ENCODE measurements around the gene KIF5C.

The KIF5C gene

GRCh38 chr2:148913061-148913460 lies 38.0 kb downstream of the KIF5C start:
- TF ChIP-seq ZFX (IDR thresholded peaks at IDR 0.05) (no peak), CTCF (conservative IDR thresholded peaks at IDR 0.05) (no peak)
- no peak overlapping the region for H3K27ac ChIP-seq

GRCh38 chr2:148913492-148913891 lies 38.5 kb downstream of the KIF5C start:
- TF ChIP-seq CTCF (conservative IDR thresholded peaks at IDR 0.05) = no peak
- no peak for TF ChIP-seq ZFX (IDR thresholded peaks at IDR 0.05)
- H3K27ac ChIP-seq = no peak overlapping the region

- H3K27ac ChIP-seq = no peak overlapping the region
- no peak for TF ChIP-seq CTCF (conservative IDR thresholded peaks at IDR 0.05)
- TF ChIP-seq ZFX (IDR thresholded peaks at IDR 0.05) = no peak
Measured at GRCh38 chr2:148914463-148914862, 39.4 kb downstream of the KIF5C start.

- TF ChIP-seq CTCF (conservative IDR thresholded peaks at IDR 0.05) (no peak), ZFX (IDR thresholded peaks at IDR 0.05) (no peak)
- H3K27ac ChIP-seq = no peak overlapping the region
Measured at GRCh38 chr2:148917431-148917830, 42.4 kb downstream of the KIF5C start.

GRCh38 chr2:148918554-148918953 lies 43.5 kb downstream of the KIF5C start:
- no peak overlapping the region for H3K27ac ChIP-seq
- no peak for TF ChIP-seq CTCF (conservative IDR thresholded peaks at IDR 0.05)
- no peak for TF ChIP-seq ZFX (IDR thresholded peaks at IDR 0.05)

GRCh38 chr2:148920559-148920958 lies 45.5 kb downstream of the KIF5C start:
- H3K27ac ChIP-seq = no peak overlapping the region
- no peak for TF ChIP-seq CTCF (conservative IDR thresholded peaks at IDR 0.05)
- TF ChIP-seq ZFX (IDR thresholded peaks at IDR 0.05) = no peak

GRCh38 chr2:148922062-148922461 lies 47.0 kb downstream of the KIF5C start:
- TF ChIP-seq CTCF (conservative IDR thresholded peaks at IDR 0.05) = no peak
- no peak for TF ChIP-seq ZFX (IDR thresholded peaks at IDR 0.05)

More at GRCh38 chr2:148922062-148922461, 47.0 kb downstream of the KIF5C start:
- H3K27ac ChIP-seq = no peak overlapping the region

Measured in C4-2B (cell line).